MCF 10A (cell line): ENCODE results near the gene MED15. TPM values are rescaled to one million over a fixed set of nuclear protein-coding genes. Genes with fewer than 3 reads are reported as not detected.

Experiments
- BruUV-seq: library from RNA; stranded (reverse); fragments of 400-500 nt; replicated peaks from 2 replicates; lab custom pipeline; 2021; lab: Mats Ljungman, UMichigan
- CTCF ChIA-PET: fragments of 300-600 bp; sonication (Branson Sonifier 250); formaldehyde crosslinking; extraction: SDS; loops from one replicate; lab custom pipeline; 2021; ENCODE audit warnings: antibody characterized with exemption, inconsistent platforms; lab: Yijun Ruan, JAX
- POLR2A ChIA-PET: fragments of 300-600, 350-650 bp; sonication (Branson Sonifier 250); formaldehyde crosslinking; extraction: SDS; loops from one replicate; lab custom pipeline; 2020; ENCODE audit warnings: antibody characterized with exemption, inconsistent platforms; lab: Yijun Ruan, JAX
- DNase-seq: peaks from one replicate; pipeline ENCODE4 v3.0.0-alpha.2; 2018; ENCODE audit not compliant: unreplicated experiment
- H3K27ac Mint-ChIP-seq: one replicate; pipeline ENCODE4 v1.8.0; 2022; ENCODE audit warnings: mild to moderate bottlenecking, low read depth, mixed read lengths; ENCODE audit not compliant: unreplicated experiment
- H3K27me3 Mint-ChIP-seq: one replicate; pipeline ENCODE4 v1.8.0; 2022; ENCODE audit warnings: mixed read lengths; ENCODE audit not compliant: insufficient read depth, unreplicated experiment
- H3K36me3 Mint-ChIP-seq: one replicate; pipeline ENCODE4 v1.8.0; 2022; ENCODE audit warnings: mild to moderate bottlenecking, moderate library complexity, mixed read lengths; ENCODE audit not compliant: insufficient read depth, unreplicated experiment
- H3K4me1 Mint-ChIP-seq: one replicate; pipeline ENCODE4 v1.8.0; 2022; ENCODE audit warnings: mixed read lengths; ENCODE audit not compliant: insufficient read depth, unreplicated experiment
- H3K4me3 Mint-ChIP-seq: one replicate; pipeline ENCODE4 v1.8.0; 2022; ENCODE audit warnings: mild to moderate bottlenecking, moderate library complexity, mixed read lengths; ENCODE audit not compliant: unreplicated experiment
- H3K9me3 Mint-ChIP-seq: one replicate; pipeline ENCODE4 v1.8.0; 2022; ENCODE audit warnings: mixed read lengths; ENCODE audit not compliant: unreplicated experiment
- CTCF ChIP-seq: fragments of 200-600 bp; IDR thresholded peaks from one replicate; pipeline ENCODE4 v1.8.0; 2022; ENCODE audit warnings: antibody characterized with exemption, mild to moderate bottlenecking; ENCODE audit not compliant: unreplicated experiment
- intact Hi-C: fragments of 100-400 bp; cut with micrococcal nuclease; formaldehyde crosslinking; loops from 2 replicates; pipeline ENCODE4 v1.14.1; 2022
- total RNA-seq: library from RNA; stranded (reverse); gene quantifications from 2 replicates; pipeline ENCODE4 v1.2.3, GENCODE V29; 2022

The MED15 gene
- total RNA-seq, 1 experiment from 2014 or later: 122 TPM

- ChIA-PET POLR2A (interaction anchor here (0.8 to 10.3 kb wide), 8 partner anchors 9 to 38 kb away, joined by 3 to 332 read pairs (median 14); partner anchors contain the start of gene MED15), CTCF (interaction anchor here (0.7 to 2.0 kb wide), 11 partner anchors 8 to 425 kb away, joined by 3 to 7 read pairs (median 5); no protein-coding TSS in a partner anchor)
- BruUV-seq: TSS peak; percentile 6
- intact Hi-C loops: loop anchor here (5.0 kb wide), 1 partner anchor 35 kb away; the partner anchor contains the start of gene KLHL22
- Mint-ChIP-seq H3K4me3 (peak overlapping the region; percentile 72), H3K27me3 (no peaks in the 10 kb centered on the region), H3K27ac (peak overlapping the region; percentile 98), H3K4me1 (peaks cover 54% of the 10 kb centered on the region), H3K36me3 (peaks cover 29% of the 10 kb centered on the region), H3K9me3 (no peaks in the 10 kb centered on the region)
- DNase-seq: no peak
- TF ChIP-seq CTCF: no peak
These were observed 25.0 kb downstream of the MED15 start for GRCh38 chr22:20532256-20532993.

- Mint-ChIP-seq H3K4me3 (no peak overlapping the region), H3K9me3 (no peaks in the 10 kb centered on the region), H3K36me3 (peaks cover 29% of the 10 kb centered on the region), H3K4me1 (peaks cover 54% of the 10 kb centered on the region), H3K27ac (peak overlapping the region; percentile 98), H3K27me3 (no peaks in the 10 kb centered on the region)
- no peak for TF ChIP-seq CTCF
- CTCF ChIA-PET: interaction anchor here (0.6 to 1.5 kb wide), 7 partner anchors 10 to 424 kb away, joined by 3 to 6 read pairs (median 4); no protein-coding TSS in a partner anchor
- POLR2A ChIA-PET: interaction anchor here (0.6 to 10.3 kb wide), 7 partner anchors 10 to 329 kb away, joined by 3 to 332 read pairs (median 5); partner anchors contain the start of gene MED15
- DNase-seq: no peak
- intact Hi-C loops: loop anchor here (5.0 kb wide), 1 partner anchor 36 kb away; the partner anchor contains the start of gene KLHL22
- BruUV-seq: no TSS peak
These were observed 25.9 kb downstream of the MED15 start for GRCh38 chr22:20533095-20533878.

- no peak for DNase-seq
- BruUV-seq: no TSS peak
- ChIA-PET CTCF (no interaction called here), POLR2A (interaction anchor here (0.6 to 10.3 kb wide), 6 partner anchors 10 to 328 kb away, joined by 3 to 332 read pairs (median 10); partner anchors contain the start of gene MED15)
- peaks cover 32% of the 10 kb centered on the region for H3K36me3 Mint-ChIP-seq
- peaks cover 54% of the 10 kb centered on the region for H3K4me1 Mint-ChIP-seq
- TF ChIP-seq CTCF: no peak
- no peaks in the 10 kb centered on the region for H3K9me3 Mint-ChIP-seq
- H3K4me3 Mint-ChIP-seq: no peak overlapping the region
- H3K27ac Mint-ChIP-seq: peak overlapping the region; percentile 98
- no peaks in the 10 kb centered on the region for H3K27me3 Mint-ChIP-seq
- intact Hi-C loops: loop anchor here (5.0 kb wide), 1 partner anchor 37 kb away; the partner anchor contains the start of gene KLHL22
These were observed 26.5 kb downstream of the MED15 start for GRCh38 chr22:20533879-20534265.
